Activated B cell treated with CpG ODN at 0.5 μM for 24 hours (primary cell): ENCODE data around the gene HSPA4L. TPM values are rescaled to one million over a fixed set of nuclear protein-coding genes. Genes with fewer than 3 reads are reported as not detected.

Source experiments
- ATAC-seq: fragments of 200-7000 bp; cut with Tn5 transposase; one replicate; pipeline ENCODE4 v1.10.0; 2021; ENCODE audit warnings: low read depth, mild to moderate bottlenecking, moderate library complexity
- CTCF ChIA-PET: fragments of 350-600 bp; sonication (Branson Sonifier 250); formaldehyde crosslinking; loops from one replicate; lab custom pipeline; 2021; ENCODE audit warnings: antibody characterized with exemption; lab: Charles Lee
- POLR2A ChIA-PET: fragments of 350-600 bp; sonication (Branson Sonifier 250); formaldehyde crosslinking; loops from one replicate; lab custom pipeline; 2021; ENCODE audit warnings: antibody characterized with exemption; lab: Charles Lee
- DNase-seq: peaks from one replicate; pipeline ENCODE4 v3.0.0; 2022
- H3K27ac Mint-ChIP-seq: one replicate; pipeline ENCODE4 v1.8.0; 2020; ENCODE audit warnings: mixed read lengths
- H3K27me3 Mint-ChIP-seq: one replicate; pipeline ENCODE4 v1.8.0; 2021; ENCODE audit warnings: mixed read lengths
- H3K36me3 Mint-ChIP-seq: one replicate; pipeline ENCODE4 v1.8.0; 2021; ENCODE audit warnings: low read depth, mixed read lengths
- H3K4me1 Mint-ChIP-seq: one replicate; pipeline ENCODE4 v1.8.0; 2021; ENCODE audit warnings: mixed read lengths
- H3K4me3 Mint-ChIP-seq: one replicate; pipeline ENCODE4 v1.8.0; 2020; ENCODE audit warnings: mild to moderate bottlenecking, mixed read lengths
- H3K9me3 Mint-ChIP-seq: one replicate; pipeline ENCODE4 v1.8.0; 2020; ENCODE audit warnings: mixed read lengths
- CTCF ChIP-seq: fragments of 200-600 bp; IDR thresholded peaks from one replicate; pipeline ENCODE4 v1.8.0; 2022; ENCODE audit warnings: antibody characterized with exemption, mild to moderate bottlenecking
- intact Hi-C: fragments of 100-400 bp; cut with micrococcal nuclease; formaldehyde crosslinking; loops from one replicate; pipeline ENCODE4 v1.15.1; 2024
- total RNA-seq: library from RNA; stranded (reverse); gene quantifications from 2 replicates; pipeline ENCODE4 v1.2.3, GENCODE V29; 2022

HSPA4L gene
- 0.07 and 0.13 TPM in 2 replicates for total RNA-seq

- H3K27me3 Mint-ChIP-seq, result peaks cover 48% of the 10 kb centered on the region
- DNase-seq (peak; percentile 44), ATAC-seq (peak; percentile 84)
- H3K27ac Mint-ChIP-seq, result peak within 1 kb of the TSS; percentile 38
- peaks cover 2% of the 10 kb centered on the region for H3K9me3 Mint-ChIP-seq
- POLR2A ChIA-PET, result interaction anchor here (0.7 to 0.9 kb wide), 3 partner anchors 133 to 183 kb away, joined by 3 to 7 read pairs (median 4); partner anchors contain the start of genes ABHD18 and MFSD8
- intact Hi-C loops, result loop anchor here (2.0 to 5.0 kb wide), 4 partner anchors 98 to 505 kb away; partner anchors contain the start of genes ABHD18, LARP1B, MFSD8 and PGRMC2
- H3K4me3 Mint-ChIP-seq, result peak within 1 kb of the TSS; percentile 88
- H3K36me3 Mint-ChIP-seq, result no peaks in the 10 kb centered on the region
- peaks cover 19% of the 10 kb centered on the region for H3K4me1 Mint-ChIP-seq
- no peak for TF ChIP-seq CTCF
- CTCF ChIA-PET, result no interaction called here
These were observed at the start of gene HSPA4L for GRCh38 chr4:127782275-127783025. Gene HSPA4L (plus strand): TSS chr4:127782322. CDS start chr4:127782551, 229 bp downstream.

GRCh38 chr4:127732623-127733328 lies 49.3 kb upstream of the HSPA4L start:
- DNase-seq (no peak), ATAC-seq (no peak)
- Mint-ChIP-seq H3K36me3 (no peaks in the 10 kb centered on the region), H3K4me1 (no peaks in the 10 kb centered on the region), H3K9me3 (no peaks in the 10 kb centered on the region), H3K4me3 (no peak overlapping the region), H3K27me3 (no peaks in the 10 kb centered on the region), H3K27ac (no peak overlapping the region)
- intact Hi-C loops, result loop anchor here (1.0 kb wide), 1 partner anchor 127 kb away; no protein-coding TSS in a partner anchor
- no peak for TF ChIP-seq CTCF
- ChIA-PET CTCF (interaction anchor here (1.3 to 1.5 kb wide), 2 partner anchors 126 to 129 kb away, joined by 3 to 7 read pairs; no protein-coding TSS in a partner anchor), POLR2A (no interaction called here)

- POLR2A ChIA-PET, result no interaction called here
- intact Hi-C loops, result no loop called here
- CTCF ChIA-PET, result no interaction called here
- Mint-ChIP-seq H3K27ac (no peak overlapping the region), H3K4me3 (no peak overlapping the region), H3K36me3 (no peaks in the 10 kb centered on the region), H3K27me3 (no peaks in the 10 kb centered on the region), H3K9me3 (no peaks in the 10 kb centered on the region), H3K4me1 (no peaks in the 10 kb centered on the region)
- TF ChIP-seq CTCF, result no peak
- DNase-seq (no peak), ATAC-seq (no peak)
These were observed 47.1 kb upstream of the HSPA4L start for GRCh38 chr4:127734976-127735375.

- ChIA-PET POLR2A (no interaction called here), CTCF (no interaction called here)
- intact Hi-C loops, result no loop called here
- Mint-ChIP-seq H3K4me3 (no peak overlapping the region), H3K9me3 (peaks cover 9% of the 10 kb centered on the region), H3K27me3 (no peaks in the 10 kb centered on the region), H3K36me3 (no peaks in the 10 kb centered on the region), H3K27ac (no peak overlapping the region), H3K4me1 (no peaks in the 10 kb centered on the region)
- DNase-seq, result no peak
- ATAC-seq, result no peak
- no peak for TF ChIP-seq CTCF
These were observed 44.8 kb upstream of the HSPA4L start for GRCh38 chr4:127737295-127737694.

DNA sequence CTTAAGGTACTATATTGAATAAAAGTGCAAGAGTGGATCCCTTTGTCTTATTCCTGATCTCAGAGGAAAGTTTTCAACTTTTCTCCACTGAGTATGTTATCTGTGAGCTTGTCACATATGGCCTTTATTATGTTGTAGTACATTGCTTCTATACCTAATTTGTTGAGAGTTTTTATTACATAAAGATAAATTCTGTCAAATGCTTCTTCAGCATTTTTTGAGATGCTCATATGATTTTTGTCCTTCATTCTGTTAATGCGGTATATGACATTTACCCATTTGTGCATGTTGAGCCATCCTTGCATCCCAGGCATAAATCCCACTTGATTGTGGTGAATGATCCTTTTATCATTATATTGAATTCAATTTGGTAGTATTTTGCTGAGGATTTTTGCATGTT lies 40.9 kb upstream of the HSPA4L start:
- Mint-ChIP-seq H3K27me3 (peaks cover 7% of the 10 kb centered on the region), H3K36me3 (no peaks in the 10 kb centered on the region), H3K4me3 (no peak overlapping the region), H3K9me3 (peaks cover 15% of the 10 kb centered on the region), H3K4me1 (no peaks in the 10 kb centered on the region), H3K27ac (no peak overlapping the region)
- ATAC-seq (no peak), DNase-seq (no peak)
- ChIA-PET POLR2A (no interaction called here), CTCF (no interaction called here)
- intact Hi-C loops, result no loop called here
- no peak for TF ChIP-seq CTCF
